Suppressor macrophage treated with lipopolysaccharide for 1 hour (primary cell): Measurements from ENCODE around the gene B4GALNT1.
"Not testable (repeated sequence)": the region's sequence is repeated elsewhere in the genome, so short reads cannot be mapped to it uniquely, and the experiment has no call there.

ENCODE experiments used
- DNase-seq, 3 donors: peaks; one replicate each; pipeline ENCODE4 v3.0.0-alpha.2; 2020 to 2022

The B4GALNT1 gene

DNA sequence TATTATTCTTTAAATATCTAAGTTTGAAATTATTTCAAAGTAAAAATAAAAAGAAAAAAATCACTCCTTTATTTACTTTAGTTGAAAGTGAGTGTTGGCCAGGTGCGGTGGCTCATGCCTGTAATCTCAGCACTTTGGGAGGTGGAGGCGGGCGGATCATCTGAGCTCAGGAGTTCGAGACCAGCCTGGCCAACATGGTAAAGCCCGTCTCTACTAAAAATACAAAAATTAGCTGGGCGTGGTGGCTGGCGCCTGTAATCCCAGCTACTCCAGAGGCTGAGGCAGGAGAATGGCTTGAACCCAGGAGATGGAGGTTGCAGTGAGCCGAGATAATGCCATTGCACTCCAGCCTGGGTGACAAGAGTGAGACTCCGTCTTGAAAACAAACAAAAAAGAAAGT is 3.7 kb upstream of the B4GALNT1 start:
- not testable (repeated sequence) for DNase-seq

DNA sequence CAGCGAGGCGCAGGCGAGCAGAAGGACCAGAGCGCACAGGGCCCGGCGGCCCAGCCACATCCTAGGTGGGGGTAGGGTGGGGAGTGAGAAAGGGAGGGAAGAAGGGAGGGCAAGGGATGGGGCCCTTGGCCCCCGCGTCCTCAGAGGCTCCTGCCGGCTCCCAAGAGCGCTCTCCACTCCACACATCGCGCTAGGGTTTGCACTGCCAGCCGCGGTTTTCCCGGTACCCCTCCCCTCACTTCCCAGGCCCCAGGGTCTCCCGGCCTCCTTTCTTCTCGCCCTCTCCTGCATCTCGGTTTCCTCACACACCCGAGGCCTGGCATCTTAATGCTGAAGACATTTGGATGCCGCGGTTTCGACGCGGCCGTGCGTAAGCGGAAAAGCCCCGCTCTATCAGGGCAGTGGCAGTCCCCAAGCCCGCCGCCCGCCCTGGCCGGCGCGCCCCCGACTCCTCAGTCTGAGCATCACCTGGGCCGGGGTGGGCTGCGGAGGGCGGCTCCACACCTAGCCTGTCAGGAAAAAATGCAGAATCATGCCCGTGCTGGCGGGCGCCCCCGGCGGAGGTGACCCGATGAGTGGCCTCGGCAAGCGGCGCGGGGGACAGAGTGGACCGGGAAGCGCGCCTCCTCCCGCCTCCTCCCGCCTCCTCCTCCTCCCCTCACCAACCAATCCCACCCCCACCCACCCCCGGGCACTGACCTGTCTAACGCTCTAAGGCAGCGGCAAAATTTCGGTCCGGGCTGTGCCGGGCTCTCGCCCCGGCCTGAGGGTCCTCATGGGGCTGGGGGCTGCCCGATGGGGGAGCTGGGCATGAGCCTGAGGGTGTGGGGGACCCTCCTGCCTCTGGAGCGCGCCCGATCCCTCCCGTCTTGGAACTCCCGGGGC is 686 bp downstream of the B4GALNT1 start:
- DNase-seq = peak in 2 of 3 donors; percentile 40 to 60

DNA sequence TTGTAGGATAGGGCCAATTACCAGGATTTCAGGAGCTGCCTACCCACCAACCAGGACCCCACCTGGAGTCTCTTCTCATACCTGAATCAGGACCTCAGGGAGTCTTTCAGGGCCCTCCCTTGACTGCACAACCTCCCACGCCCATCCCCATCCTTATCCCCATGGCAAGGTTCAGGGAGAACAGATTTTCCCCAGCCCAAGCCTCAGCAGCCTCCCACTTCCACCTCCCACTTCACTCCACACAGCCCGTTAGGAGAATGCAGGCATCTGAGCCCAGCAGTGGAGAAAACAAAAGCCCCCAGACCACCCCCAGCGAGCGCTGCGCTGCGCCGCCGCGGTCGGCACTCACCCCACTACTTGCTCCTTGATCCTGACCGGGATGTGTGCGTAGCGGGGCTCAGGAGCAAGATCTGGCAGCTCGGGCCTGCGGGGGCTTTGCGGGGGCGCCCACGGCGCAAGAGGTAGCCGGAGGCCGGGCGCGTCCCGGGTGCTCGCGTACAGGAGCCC is 1.4 kb downstream of the B4GALNT1 start:
- no peak for DNase-seq

DNA sequence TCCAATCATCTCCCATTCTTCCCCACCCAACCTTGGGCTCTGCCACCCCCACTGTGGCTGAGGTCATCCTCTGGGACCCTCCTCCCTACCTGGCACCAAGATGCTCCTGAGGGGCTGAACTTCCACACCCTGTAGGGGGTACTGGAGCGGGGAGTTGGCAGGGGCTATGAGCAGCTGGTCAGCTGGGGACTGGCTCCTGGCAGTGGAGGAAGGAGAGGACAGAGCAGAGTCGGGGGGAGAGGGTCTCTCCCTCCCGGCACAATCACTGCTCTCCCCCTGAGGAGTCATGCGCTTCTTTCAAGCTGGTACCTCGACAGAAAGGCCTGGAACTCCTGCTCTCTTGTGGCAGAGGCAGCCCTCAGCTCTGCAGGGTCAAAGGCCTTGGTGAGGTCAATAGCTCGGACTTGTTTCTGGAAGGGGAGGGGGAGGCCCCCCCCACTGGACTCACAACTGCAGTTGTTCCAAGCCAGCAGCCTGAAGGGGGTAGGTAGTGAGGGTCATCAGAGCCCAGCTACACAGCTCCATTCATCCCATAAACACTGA is 2.0 kb downstream of the B4GALNT1 start:
- DNase-seq = no peak

DNA sequence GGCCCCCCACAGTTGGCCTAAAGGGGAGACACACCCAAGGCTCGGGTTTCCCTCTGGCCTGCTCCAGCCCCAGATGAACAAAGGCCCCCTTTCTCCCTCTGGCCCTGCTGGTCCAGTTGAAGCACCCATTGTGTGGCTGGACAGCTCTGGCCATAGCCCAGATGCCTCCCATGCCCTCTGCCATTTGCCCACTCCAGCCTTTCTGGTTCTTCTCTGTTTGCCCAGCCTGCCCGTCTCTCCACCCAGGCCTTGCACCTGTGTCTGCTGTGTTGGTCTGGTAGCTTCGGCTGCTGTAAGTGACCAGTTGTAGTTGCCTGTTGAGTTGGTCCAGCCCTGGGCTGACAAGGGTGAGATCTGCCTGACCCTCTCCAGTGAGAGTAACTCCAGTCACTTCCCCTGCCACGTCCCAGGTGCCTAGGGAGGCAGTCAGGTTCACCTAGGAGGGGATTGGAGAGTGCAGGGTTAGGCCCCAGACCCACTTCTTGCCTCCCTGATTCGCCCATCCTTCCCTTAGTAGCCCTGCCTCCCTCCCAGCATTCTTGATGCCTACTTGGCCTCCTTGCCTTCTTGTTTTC is 3.0 kb downstream of the B4GALNT1 start:
- no peak for DNase-seq

DNA sequence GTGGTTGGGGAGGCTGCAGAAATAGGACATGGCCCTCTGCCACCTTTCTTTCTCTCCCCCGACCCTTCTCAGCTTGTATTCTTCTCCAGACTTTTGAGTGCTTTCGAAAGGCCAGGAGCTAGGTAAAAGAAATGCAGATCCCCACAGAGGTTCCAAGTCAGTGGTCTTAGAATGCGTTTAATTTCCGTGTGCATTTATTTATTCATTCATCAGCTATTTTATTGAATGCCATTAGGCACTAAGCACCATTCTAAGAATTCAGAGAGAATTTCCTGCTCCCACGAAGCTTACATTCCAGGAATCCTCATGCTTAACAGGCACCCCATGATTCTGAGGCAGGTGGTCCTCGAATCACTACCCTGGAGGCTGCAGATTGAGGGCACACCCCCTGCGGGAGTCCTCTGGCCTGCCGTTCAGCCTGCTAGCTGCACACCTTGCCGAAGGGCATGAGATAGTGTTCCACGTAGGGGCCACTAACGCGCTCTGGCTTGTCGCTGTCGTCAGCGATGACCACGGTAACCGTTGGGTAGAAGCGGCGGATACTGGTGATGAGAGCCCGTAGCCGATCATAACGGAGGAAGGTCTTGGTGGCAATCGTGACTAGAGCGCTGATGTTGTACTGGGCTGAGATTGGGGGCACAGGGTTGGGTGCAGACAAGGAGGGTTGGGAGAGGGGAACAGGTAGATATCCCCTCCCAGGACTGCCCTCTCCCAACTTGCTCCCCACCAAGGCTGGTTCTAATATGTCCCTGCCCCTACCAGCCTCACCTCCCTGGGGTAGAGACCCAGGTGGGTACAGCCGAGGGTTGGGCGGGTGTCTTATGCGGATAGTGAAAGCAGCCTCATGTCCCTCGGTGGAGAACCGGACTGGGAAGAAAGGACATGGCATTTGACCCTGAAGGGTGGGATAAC is 4.5 kb downstream of the B4GALNT1 start:
- DNase-seq = no peak

DNA sequence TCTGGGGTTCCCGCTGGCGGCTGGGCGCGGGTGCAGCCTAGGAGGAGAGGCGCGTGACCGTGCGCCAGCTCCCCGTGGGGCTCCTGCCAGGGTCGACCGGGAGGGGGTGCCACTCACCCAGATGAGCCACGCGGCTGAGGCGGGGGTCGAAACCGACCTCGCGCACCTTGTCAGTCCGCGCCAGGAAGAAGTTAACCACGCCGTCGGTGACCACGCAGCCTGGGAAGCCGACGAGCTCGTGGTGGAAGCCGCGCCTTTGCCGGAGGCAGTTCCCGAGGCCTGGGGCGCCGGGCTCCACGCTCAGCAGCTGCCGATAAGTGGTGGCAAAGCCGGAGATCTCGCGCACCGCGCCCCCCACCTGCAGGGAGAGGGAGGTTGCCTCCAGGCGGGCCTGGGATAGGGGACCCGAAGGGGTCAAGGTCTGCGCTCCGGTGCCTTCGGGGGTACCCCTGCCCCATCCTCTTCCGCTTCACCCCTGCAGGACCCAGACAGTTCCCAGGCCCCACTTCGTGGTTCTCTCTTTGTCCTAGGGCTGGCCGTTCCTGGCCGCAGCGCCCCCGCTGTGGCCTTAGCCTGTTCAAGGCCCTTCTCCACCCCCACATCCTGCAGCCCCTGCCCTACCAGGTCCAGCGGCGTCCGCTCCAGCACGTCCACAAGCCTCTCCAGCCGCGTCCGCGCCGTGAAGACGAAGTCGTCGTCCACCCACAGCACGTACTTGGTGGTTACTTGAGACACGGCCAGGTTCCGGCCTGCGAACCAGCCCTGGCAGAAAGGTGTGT is 5.3 kb downstream of the B4GALNT1 start:
- DNase-seq = peak in 2 of 3 donors; percentile 42 to 64

DNA sequence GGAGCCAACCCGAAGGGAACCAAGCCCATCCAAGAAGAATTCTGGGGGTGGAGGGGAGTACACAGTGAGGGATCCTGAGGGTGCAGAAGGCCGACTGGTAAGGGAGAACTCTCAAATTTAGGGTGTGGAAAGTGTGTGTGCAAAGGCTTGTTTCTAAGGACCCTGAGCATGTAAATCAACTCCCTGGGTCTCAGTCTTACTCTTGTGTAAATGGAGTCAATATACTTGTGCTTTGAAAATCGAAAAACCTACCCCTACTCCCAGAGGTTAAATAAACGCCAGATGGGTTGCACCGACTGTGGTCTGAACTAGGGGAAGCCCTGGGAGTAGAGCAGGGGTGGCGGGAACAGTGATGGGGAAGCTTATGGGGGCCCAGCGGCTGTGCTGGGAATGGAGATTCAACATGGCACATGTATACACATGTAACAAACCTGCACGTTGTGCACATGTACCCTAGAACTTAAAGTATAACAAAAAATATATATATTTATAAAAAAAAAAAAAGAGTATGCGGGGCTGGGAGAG is 6.0 kb downstream of the B4GALNT1 start:
- no peak for DNase-seq

DNA sequence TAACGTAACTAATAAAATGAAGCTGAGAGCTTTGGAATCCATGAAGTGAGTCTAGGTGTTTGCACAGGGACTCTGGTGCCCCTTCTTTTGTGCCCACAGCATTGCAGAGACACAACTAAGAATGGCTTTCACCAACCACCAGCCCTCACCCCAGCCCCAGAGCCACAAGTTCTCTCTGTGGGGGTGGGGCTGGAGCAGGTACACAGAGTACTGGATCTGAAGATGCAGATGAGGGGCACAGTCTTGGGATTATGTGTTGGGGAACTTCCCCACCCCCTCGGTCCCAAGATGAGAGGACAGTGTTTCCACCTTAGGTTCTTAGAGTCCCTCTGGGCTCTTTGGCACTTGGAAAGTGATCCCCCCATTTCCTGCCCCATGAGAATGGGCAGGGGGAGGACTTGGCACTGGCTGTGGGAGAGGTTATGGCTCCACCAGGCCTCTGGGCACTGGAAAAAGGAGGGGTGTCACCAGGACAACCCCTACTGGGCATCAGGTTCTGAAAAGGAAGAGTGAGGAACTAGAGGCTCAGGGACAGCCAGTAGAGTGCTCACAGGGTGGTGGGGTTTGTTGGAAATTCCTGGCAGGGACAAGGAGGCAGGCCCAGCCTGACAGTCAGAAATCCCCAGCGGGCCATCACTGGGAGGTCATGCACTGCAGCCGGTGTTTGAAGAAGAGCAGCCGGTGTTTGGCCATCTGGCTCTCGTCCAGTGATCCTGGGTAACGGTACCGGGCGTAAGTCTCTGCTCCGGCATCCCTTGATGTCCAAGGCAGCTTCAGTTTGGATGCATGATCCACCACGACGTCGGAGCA is 6.7 kb downstream of the B4GALNT1 start:
- DNase-seq = peak in 2 of 3 donors; percentile 40 to 56

DNA sequence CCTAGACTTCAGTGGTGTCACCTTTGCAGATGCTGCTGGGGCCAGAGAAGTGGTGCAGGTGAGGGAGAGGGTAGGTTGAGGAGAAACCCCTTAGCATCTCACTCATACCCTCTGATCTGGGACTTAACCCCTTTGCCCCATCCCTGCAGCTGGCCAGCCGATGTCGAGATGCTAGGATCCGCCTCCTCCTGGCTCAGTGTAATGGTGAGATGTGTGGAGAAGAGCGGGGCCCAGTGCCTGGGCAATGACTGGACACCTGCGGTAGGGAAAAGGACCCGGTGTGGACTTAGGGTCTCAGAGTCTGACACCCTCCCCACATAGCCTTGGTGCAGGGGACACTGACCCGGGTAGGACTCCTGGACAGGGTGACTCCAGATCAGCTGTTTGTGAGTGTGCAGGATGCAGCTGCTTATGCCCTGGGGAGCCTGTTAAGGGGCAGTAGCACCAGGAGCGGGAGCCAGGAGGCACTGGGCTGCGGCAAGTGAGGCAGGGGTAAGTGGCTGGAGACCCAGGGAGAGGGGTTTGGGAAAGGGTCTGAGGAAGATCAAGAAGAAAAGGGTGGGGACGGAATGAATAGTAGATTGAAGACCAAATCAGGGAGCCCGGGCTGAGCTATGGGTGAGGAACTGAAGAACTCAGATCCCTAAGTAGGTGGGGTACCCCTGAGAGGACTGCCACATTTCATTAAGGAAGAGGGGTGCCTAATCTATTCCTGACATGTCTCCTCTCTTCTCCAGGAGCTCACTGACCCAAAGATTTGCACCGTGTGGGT is 7.6 kb downstream of the B4GALNT1 start:
- no peak for DNase-seq

DNA sequence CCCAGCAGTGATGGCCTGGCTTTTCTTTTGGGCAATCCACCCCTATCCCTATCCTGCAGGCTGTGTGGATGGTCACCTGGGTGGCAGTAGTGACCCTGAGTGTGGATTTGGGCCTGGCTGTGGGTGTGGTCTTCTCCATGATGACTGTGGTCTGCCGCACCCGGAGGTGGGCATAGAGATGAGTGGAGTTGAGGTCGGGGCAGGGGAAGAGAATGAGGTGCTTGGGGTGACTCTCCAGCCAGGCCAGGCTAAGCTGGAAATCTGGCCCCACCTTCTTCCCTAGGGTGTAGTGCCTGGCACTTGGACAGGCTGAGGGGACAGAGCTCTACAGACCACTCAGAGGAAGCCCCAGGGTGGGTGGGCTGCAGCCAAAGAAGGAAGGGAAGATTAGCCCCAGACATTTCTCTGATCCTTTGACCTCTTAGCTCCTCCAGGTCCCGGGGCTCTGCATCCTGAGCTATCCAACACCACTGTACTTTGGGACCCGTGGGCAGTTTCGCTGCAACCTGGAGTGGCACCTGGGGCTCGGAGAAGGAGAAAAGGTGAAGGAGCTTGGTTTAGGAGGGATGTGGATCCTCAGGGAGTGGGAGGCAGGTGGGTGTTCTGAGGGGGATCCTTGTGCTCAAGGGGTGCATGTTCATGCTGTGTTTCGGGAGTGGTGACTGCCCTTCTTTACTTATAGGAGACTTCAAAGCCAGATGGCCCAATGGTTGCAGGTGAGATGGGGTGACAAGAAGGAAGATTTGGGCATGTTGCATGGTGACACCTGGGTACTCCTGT is 8.4 kb downstream of the B4GALNT1 start:
- DNase-seq = no peak

DNA sequence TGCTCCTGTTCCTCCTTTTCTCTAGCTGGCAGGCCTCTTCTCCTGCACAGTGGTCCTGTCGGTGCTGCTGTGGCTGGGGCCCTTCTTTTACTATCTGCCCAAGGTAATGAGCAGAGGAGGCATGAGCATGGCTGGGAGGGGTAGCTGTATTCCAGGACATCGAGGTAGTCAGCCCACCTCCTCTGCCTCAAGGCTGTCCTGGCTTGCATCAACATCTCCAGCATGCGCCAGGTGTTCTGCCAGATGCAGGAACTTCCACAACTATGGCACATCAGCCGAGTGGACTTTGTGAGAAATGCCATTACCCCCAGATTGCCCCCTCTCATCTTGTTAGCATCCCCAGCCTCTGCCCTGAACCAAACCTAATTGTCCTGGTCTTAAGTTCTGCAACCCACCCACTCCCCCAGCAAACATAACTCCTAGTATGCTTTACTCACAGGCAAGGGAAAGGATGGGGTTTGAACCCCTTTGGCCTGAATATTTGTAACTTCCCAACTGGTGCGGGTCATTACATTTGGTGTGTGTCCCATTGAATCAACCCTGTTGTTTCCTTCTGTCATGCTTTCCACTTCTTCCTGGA is 9.1 kb downstream of the B4GALNT1 start:
- no peak for DNase-seq

DNA sequence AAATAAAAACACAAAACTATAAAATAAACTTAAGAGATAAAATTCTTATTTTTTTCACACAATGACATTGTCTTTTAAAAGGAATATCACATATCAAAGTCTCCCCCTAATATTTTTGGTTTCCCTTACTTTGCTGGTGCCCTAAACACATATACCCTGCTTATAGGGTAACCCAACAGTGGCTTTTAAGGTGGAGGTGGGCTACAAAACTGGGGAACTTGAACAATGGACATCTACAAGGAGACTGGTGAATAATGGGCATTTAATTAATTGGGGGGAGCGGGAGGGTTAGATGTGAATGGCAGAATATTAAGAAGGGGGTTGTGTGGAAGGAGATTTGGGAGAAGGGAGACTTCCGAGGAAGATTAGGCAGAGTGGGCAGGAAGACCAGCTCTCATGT is 9.6 kb downstream of the B4GALNT1 start:
- no peak for DNase-seq

DNA sequence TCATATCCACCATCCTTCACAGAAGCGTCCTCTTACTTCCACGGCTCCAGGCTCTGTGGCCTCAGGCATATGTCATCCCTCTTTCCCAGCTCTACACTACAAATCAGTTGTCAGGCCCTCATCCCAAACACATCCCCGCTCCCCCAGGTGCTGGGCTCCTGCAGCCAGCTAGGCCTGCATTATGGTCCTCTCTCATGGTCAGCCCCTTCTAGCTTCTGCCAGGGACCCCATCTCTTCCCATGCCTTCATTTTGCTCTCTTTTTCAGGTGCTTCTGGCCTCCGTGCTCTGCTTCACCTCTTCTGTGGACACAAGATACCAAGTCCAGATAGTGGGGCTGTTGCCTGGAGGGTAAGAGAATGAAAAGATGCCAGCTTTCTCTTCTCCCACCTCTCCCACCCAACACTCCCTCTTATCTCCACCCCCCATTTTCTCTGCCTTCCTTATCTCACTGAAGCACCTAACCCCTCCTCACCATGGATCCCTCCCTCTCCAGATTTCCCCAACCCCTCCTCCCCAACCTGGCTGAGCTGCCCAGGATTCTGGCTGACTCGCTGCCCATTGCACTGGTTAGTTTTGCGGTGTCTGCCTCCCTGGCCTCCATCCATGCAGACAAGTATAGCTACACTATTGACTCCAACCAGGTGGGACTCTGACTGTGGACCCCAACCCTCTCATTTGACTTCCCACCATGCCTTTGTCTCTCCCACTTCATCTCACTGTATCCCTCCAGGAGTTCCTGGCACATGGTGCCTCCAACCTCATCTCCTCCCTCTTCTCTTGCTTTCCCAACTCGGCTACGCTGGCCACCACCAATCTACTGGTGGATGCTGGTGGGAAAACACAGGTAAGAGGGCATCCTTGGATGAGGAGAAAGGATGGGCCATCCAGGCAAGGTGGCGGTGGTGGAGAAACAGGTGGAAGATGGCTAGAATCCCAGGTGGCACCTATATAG is 10.4 kb downstream of the B4GALNT1 start:
- no peak for DNase-seq

DNA sequence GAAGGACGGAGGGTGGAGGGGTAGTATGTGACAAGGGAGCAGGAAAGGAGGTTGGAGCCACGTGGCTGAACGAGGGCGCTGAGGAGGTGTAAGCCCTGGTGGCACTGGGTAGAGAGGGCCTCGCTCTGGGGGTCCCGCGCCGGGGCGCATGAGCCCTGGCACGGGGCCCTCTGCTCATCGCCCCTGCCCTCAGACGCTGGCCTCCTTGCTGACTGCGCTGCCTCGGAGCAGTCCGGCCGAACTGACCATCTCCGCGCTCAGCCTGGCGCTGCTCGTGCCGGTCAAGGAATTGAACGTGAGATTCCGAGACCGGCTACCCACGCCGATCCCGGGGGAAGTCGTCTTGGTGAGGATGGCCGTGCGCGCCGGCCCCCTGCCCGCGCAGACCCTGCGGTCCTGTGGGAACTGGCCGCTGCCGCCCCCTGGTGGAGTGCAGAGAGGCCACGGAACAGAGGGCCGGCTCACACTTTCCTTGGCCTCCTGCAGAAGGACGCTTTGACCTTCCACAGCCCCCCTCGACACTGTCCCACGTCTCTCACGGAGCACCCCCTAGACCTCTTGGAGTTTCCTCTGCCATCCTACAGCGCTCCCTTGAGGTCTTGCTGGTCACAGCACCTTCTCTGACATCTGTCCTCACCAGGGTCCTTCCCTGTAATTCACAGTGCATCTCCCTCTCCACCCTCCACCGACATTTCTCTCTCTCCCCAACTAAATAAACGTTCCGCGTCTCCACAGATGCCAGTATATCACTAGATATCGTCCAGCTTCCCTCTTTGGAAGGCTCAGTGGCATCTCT is 11.3 kb downstream of the B4GALNT1 start:
- DNase-seq = peak; percentile 48 to 78 (median 59)

DNA sequence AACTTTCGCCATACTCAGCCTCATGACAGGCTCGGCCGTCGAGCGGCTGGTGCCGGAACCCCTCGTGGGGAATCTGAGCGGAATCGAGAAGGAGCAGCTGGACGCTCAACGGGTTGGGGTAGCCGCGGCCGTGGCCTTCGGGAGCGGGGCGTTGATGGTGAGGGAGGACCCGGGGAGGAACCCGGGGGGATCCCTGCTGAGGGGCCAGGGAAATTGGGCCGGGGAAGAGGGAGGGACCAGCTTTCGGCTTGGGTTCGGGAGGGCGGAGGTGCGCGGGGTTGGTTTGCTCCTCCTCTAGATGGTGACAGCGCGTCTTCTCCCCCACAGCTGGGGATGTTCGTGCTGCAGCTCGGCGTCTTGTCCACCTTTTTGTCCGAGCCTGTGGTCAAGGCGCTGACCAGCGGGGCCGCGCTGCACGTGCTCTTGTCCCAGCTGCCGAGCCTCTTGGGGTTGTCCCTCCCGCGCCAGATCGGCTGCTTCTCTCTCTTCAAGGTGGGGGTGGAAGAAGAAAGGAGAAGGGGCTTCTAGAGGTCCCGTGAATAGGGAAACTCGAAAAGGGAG is 12.0 kb downstream of the B4GALNT1 start:
- DNase-seq = peak; percentile 54 to 72 (median 58)
